Body of pancreas (tissue), 4 donors: ENCODE results near the gene CELSR1. TPM values are rescaled to one million over a fixed set of nuclear protein-coding genes. Genes with fewer than 3 reads are reported as not detected.

Experiments
- ATAC-seq: fragments of 150-250 bp; one replicate; pipeline ENCODE4 v1.9.1; 2016
- DNase-seq, 4 donors: peaks; one replicate each; pipeline ENCODE4 v3.0.0-alpha.2; 2019
- H3K27ac ChIP-seq, 4 donors: fragments of 200-600 bp; sonication (generic); 1 replicate in 3 of 4; 2 replicates in 1 of 4; pipeline versions ENCODE4 v1.5.1 to v1.6.1; 2016 to 2019; ENCODE audit warnings: mild to moderate bottlenecking in 1 of 4, mixed read lengths in 1 of 4, moderate library complexity in 1 of 4
- H3K27me3 ChIP-seq, 2 donors: fragments of 200-600 bp; sonication (generic); one replicate each; pipeline ENCODE4 v1.6.0; 2016; ENCODE audit warnings: mild to moderate bottlenecking in 1 of 2
- H3K36me3 ChIP-seq, 2 donors: fragments of 200-600 bp; sonication (generic); replicated peaks in 1 of 2; 2 replicates each; pipeline ENCODE4 v1.5.1; 2016; ENCODE audit warnings: low read depth in 2 of 2; ENCODE audit not compliant: insufficient read depth in 1 of 2
- H3K4me1 ChIP-seq: fragments of 200-600 bp; sonication (generic); one replicate; pipeline ENCODE4 v1.6.0; 2016
- H3K4me3 ChIP-seq, 2 donors: fragments of 200-600 bp; sonication (generic); 1 replicate in 1 of 2; 2 replicates in 1 of 2; pipeline ENCODE4 v1.5.1; 2016 to 2019
- H3K9me3 ChIP-seq, 3 donors: fragments of 200-600 bp; sonication (generic); 1 replicate in 2 of 3; 2 replicates in 1 of 3; pipeline ENCODE4 v1.5.1; 2016
- POLR2A ChIP-seq, 3 donors: fragments of 450-650 bp; IDR thresholded peaks; one replicate each; pipeline ENCODE4 v1.6.1; 2016; ENCODE audit warnings: antibody characterized with exemption in 3 of 3, mild to moderate bottlenecking in 2 of 3
- WGBS, 2 donors: methylation state at CpG; one replicate each; pipeline ENCODE4 v1.1.5; 2017; 5-methylcytosine and 5-hydroxymethylcytosine counted together
- intact Hi-C: fragments of 100-400 bp; cut with DNase I; formaldehyde crosslinking; loops from one replicate; pipeline ENCODE4 v1.15.1; 2023
- total RNA-seq, 2 donors: library from RNA; depleted of rRNA; stranded (reverse); fragments of >200 nt; gene quantifications; one replicate each; pipeline ENCODE4 v1.1.0, GENCODE V29; 2016
- TF ChIP-seq, protein P1 (sequence below), 7 experiments: fragments of 450-650 bp in 4 of 7; fragments of 200-600 bp in 3 of 7; sonication (generic) in 3 of 7; IDR thresholded peaks; one replicate each; pipeline ENCODE4 v1.5.1; 2016 to 2019; ENCODE audit warnings: antibody characterized with exemption in 7 of 7

CELSR1 gene
- total RNA-seq, 2 donors from 2014 or later: 0.66 to 3.6 TPM

DNA sequence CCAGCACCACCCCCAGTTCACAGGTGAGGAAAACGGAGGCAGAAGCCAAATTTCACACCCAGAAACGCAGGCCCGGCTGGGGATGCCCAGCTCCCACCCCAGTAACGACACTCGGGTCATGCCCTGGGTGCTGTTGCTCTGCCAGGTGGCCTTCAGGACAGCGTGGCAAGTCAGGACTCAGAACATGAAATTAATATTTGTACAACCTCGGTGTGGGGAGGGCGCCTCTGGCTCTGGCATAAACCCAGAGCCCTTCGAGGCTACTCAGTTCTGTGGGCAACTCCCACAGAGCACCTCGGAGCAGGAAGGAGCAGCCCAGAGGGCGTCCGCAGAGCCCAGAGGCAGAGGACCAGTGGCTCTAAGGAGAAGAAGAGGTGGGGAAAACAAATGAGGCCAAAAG lies 71.6 kb downstream of the CELSR1 start:
- TF ChIP-seq POLR2A (IDR thresholded peaks at IDR 0.05): no peak
- TF ChIP-seq, protein P1, sequence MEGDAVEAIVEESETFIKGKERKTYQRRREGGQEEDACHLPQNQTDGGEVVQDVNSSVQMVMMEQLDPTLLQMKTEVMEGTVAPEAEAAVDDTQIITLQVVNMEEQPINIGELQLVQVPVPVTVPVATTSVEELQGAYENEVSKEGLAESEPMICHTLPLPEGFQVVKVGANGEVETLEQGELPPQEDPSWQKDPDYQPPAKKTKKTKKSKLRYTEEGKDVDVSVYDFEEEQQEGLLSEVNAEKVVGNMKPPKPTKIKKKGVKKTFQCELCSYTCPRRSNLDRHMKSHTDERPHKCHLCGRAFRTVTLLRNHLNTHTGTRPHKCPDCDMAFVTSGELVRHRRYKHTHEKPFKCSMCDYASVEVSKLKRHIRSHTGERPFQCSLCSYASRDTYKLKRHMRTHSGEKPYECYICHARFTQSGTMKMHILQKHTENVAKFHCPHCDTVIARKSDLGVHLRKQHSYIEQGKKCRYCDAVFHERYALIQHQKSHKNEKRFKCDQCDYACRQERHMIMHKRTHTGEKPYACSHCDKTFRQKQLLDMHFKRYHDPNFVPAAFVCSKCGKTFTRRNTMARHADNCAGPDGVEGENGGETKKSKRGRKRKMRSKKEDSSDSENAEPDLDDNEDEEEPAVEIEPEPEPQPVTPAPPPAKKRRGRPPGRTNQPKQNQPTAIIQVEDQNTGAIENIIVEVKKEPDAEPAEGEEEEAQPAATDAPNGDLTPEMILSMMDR (IDR thresholded peaks at IDR 0.05): no peak
- 44 to 55% methylated on average over 7 to 12 of the region's 12 CpGs for WGBS, 2 donors
- Histone ChIP-seq H3K4me3 (no peak overlapping the region), H3K4me1 (no peaks in the 10 kb centered on the region), H3K27me3 (no peaks in the 10 kb centered on the region), H3K36me3 (no peaks in the 10 kb centered on the region), H3K9me3 (no peaks in the 10 kb centered on the region), H3K27ac (no peak overlapping the region)
- intact Hi-C loops: no loop called here
- ATAC-seq (no peak), DNase-seq (peak in 3 of 4 donors; percentile 4 to 23 (median 17))

GRCh38 chr22:46465345-46465720 lies 72.1 kb downstream of the CELSR1 start:
- peak in 2 of 4 donors; percentile 27 to 41 for DNase-seq
- intact Hi-C loops: no loop called here
- Histone ChIP-seq H3K4me1 (no peaks in the 10 kb centered on the region), H3K4me3 (no peak overlapping the region), H3K9me3 (no peaks in the 10 kb centered on the region), H3K36me3 (no peaks in the 10 kb centered on the region), H3K27me3 (no peaks in the 10 kb centered on the region), H3K27ac (no peak overlapping the region)
- TF ChIP-seq POLR2A (IDR thresholded peaks at IDR 0.05): no peak
- TF ChIP-seq, protein P1 (IDR thresholded peaks at IDR 0.05): no peak
- no peak for ATAC-seq
- WGBS, 2 donors: 56 to 77% methylated on average over 10 to 11 of the region's 11 CpGs

DNA sequence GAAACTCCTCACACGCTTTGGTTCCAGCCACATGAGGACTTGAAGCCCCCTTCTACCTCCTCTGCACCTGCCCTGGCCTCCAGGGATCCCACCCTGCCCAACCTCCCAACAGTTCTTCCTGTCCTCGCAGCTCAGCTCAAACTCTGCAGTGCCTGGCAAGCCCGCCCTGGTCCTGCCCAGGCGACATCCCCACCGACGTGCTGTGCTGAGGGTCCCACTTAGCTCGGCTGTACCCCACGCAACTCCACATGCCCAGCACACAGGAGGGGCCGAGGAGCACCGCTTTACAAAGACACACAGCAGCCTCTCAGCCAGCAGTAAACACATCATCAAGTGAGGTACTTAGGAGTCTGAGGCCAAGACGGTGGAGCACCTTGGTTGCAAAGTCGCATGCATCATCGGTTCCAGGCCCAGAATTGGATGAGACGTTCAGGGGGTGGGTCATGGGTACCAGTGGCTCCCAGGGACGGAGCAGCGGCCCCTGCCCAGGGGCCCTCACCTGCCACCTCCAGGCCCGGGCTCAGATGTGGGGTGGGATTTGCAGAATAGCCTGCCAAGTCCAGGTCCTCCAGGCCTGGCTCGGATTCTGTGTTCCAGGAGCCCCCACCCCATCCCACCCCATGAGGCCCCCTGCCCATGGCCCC lies 72.6 kb downstream of the CELSR1 start:
- no peak for ATAC-seq
- WGBS, 2 donors: 83 to 87% methylated on average over 11 to 17 of the region's 18 CpGs
- Histone ChIP-seq H3K27me3 (no peaks in the 10 kb centered on the region), H3K4me3 (no peak overlapping the region), H3K9me3 (no peaks in the 10 kb centered on the region), H3K36me3 (no peaks in the 10 kb centered on the region), H3K4me1 (no peaks in the 10 kb centered on the region), H3K27ac (no peak overlapping the region)
- no peak for DNase-seq
- TF ChIP-seq, protein P1 (IDR thresholded peaks at IDR 0.05): no peak
- TF ChIP-seq POLR2A (IDR thresholded peaks at IDR 0.05): no peak
- intact Hi-C loops: no loop called here

DNA sequence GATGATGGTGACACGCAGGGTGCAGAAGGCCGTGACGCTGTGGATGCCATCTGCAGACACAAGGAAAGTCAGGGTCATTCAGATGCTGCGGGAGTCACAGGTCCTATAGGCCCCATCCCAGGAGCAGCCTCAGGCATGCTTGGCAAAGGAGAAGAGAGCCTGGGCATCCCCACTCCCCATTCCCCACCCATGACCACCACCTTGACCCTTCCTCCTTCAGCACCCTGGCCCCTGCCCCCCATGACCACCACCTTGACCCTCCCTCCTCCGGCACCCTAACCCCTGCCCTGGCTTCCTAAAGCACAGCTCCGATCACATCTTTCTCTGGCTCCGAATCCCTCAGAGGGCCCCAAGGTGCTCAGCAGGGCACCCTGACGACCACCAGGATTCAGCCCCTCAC lies 73.1 kb downstream of the CELSR1 start:
- intact Hi-C loops: no loop called here
- Histone ChIP-seq H3K4me1 (no peaks in the 10 kb centered on the region), H3K27ac (no peak overlapping the region), H3K36me3 (no peaks in the 10 kb centered on the region), H3K4me3 (no peak overlapping the region), H3K9me3 (no peaks in the 10 kb centered on the region), H3K27me3 (no peaks in the 10 kb centered on the region)
- TF ChIP-seq, protein P1 (IDR thresholded peaks at IDR 0.05): no peak
- no peak for TF ChIP-seq POLR2A (IDR thresholded peaks at IDR 0.05)
- ATAC-seq (no peak), DNase-seq (no peak)
- 98 to 100% methylated on average over 7 to 8 of the region's 8 CpGs for WGBS, 2 donors
